Nephron progenitor cell (in vitro differentiated cells): ENCODE measurements around the gene GLRX2.
A peak's percentile ranks its signal among the peaks of the same experiment; 100 is the strongest.

Experiments
- DNase-seq: peaks from one replicate; pipeline ENCODE4 v3.0.0; 2021
- H3K27ac Mint-ChIP-seq: 2 replicates; pipeline ENCODE4 v1.8.0; 2021; ENCODE audit warnings: mild to moderate bottlenecking, moderate library complexity, mixed read lengths
- H3K27me3 Mint-ChIP-seq: 2 replicates; pipeline ENCODE4 v1.8.0; 2021; ENCODE audit warnings: mild to moderate bottlenecking, low read depth, mixed read lengths; ENCODE audit not compliant: poor library complexity
- H3K36me3 Mint-ChIP-seq: 2 replicates; pipeline ENCODE4 v1.8.0; 2021; ENCODE audit warnings: low read depth, mixed read lengths
- H3K4me1 Mint-ChIP-seq: 2 replicates; pipeline ENCODE4 v1.8.0; 2021; ENCODE audit warnings: mixed read lengths
- H3K4me3 Mint-ChIP-seq: 2 replicates; pipeline ENCODE4 v1.8.0; 2021; ENCODE audit warnings: mild to moderate bottlenecking, moderate library complexity, mixed read lengths
- H3K9me3 Mint-ChIP-seq: 2 replicates; pipeline ENCODE4 v1.8.0; 2021; ENCODE audit warnings: mild to moderate bottlenecking, moderate library complexity, mixed read lengths
- CTCF ChIP-seq: fragments of 200-600 bp; sonication (generic); IDR thresholded peaks from 2 replicates; pipeline ENCODE4 v1.5.0; 2021; ENCODE audit warnings: antibody characterized with exemption

The GLRX2 gene

GRCh38 chr1:193060938-193061337 is 44.3 kb downstream of the GLRX2 start:
- Mint-ChIP-seq H3K27ac (peak overlapping the region; percentile 25), H3K27me3 (no peaks in the 10 kb centered on the region), H3K36me3 (peaks cover 30% of the 10 kb centered on the region), H3K4me3 (peak overlapping the region; percentile 97), H3K4me1 (peaks cover 38% of the 10 kb centered on the region), H3K9me3 (peaks cover 13% of the 10 kb centered on the region)
- no peak for TF ChIP-seq CTCF
- no peak for DNase-seq

GRCh38 chr1:193060406-193060805 is 44.8 kb downstream of the GLRX2 start:
- Mint-ChIP-seq H3K9me3 (peaks cover 13% of the 10 kb centered on the region), H3K4me3 (peak overlapping the region; percentile 97), H3K36me3 (peaks cover 25% of the 10 kb centered on the region), H3K4me1 (peaks cover 38% of the 10 kb centered on the region), H3K27ac (peak overlapping the region; percentile 99), H3K27me3 (no peaks in the 10 kb centered on the region)
- DNase-seq = no peak
- TF ChIP-seq CTCF = no peak

GRCh38 chr1:193060115-193060403 is 45.2 kb downstream of the GLRX2 start:
- Mint-ChIP-seq H3K36me3 (peaks cover 21% of the 10 kb centered on the region), H3K4me1 (peaks cover 38% of the 10 kb centered on the region), H3K9me3 (peaks cover 13% of the 10 kb centered on the region), H3K27me3 (no peaks in the 10 kb centered on the region), H3K4me3 (peak overlapping the region; percentile 97), H3K27ac (peak overlapping the region; percentile 99)
- no peak for DNase-seq
- TF ChIP-seq CTCF = no peak

- Mint-ChIP-seq H3K36me3 (peaks cover 19% of the 10 kb centered on the region), H3K4me1 (peaks cover 38% of the 10 kb centered on the region), H3K4me3 (peak within 1 kb of the TSS; percentile 97), H3K27me3 (no peaks in the 10 kb centered on the region), H3K9me3 (peaks cover 13% of the 10 kb centered on the region), H3K27ac (peak within 1 kb of the TSS; percentile 99)
- peak; percentile 91 for DNase-seq
- no peak for TF ChIP-seq CTCF
These were observed 45.7 kb downstream of the GLRX2 start, which contains the start of the genes RO60 and UCHL5 for GRCh38 chr1:193059282-193060114. TSS of gene RO60 (plus strand) at chr1:193059612. CDS start at chr1:193069055, 9,443 bp downstream. TSS of gene UCHL5 (minus strand) at chr1:193059360. CDS start at chr1:193059260, 100 bp downstream.

GRCh38 chr1:193058529-193059281 is 46.5 kb downstream of the GLRX2 start:
- Mint-ChIP-seq H3K36me3 (peaks cover 17% of the 10 kb centered on the region), H3K9me3 (peaks cover 13% of the 10 kb centered on the region), H3K4me3 (peak overlapping the region; percentile 97), H3K27ac (peak overlapping the region; percentile 99), H3K27me3 (no peaks in the 10 kb centered on the region), H3K4me1 (peaks cover 38% of the 10 kb centered on the region)
- DNase-seq = peak; percentile 28
- TF ChIP-seq CTCF = no peak
